ENCODE data around the gene OOSP1.
"Not testable (repeated sequence)": the region's sequence is repeated elsewhere in the genome, so short reads cannot be mapped to it uniquely, and the experiment has no call there.

OOSP1 gene, protein sequence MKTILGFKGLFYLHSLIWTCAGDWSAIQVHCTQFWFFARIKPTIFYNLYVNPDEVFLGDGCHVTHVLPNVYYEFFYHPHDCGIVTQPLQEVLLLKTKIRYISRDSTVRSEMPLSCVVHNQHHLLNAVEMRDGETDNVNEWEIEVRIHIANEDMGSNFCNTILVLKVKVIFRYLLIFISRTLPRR

DNA sequence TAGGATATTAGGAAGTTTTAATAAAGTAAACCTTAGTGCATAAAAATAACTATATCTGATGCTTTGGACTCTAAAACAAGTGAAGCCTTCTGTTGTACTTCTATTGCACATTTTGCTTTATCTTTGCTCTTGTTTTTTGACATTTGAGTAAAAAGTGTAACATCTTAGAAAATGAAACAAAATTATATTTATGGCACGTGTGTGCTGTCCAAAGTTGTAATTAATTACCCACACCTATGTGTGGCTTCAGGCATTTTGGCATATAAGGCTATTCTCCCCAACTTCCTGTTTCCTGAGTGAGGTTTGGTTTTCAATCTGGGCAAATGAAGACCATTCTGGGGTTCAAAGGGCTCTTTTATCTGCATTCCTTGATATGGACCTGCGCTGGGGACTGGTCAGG, at the start of gene OOSP1:
Gene OOSP1, plus strand, starts transcription at position 301 of the 400 bp plus-strand sequence. Its CDS starts 23 bp downstream, at position 324.
- no peak for DNase-seq (ENCODE audit: low read depth, low spot score)

DNA sequence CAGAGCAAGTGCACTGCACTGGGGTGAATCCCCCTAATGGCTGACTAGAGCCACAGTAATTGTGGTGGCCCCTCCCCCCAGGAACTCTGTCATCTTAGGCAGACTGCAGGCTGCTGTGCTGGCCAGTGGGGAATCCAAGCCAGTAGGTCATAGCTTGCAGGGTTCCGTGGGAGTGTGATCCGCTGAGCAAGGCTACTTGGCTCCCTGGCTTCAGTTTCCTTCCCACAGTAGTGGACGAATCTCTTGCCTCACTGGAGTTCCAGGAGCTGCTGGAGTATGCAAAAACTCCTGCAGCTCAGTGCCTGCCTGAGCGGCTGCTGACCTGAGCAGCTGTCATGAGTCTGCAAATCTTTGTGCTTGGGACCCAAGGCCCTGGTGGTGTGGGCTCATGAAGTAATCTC, 46.5 kb upstream of the OOSP1 start:
- DNase-seq (ENCODE audit: low read depth, low spot score), result no peak

DNA sequence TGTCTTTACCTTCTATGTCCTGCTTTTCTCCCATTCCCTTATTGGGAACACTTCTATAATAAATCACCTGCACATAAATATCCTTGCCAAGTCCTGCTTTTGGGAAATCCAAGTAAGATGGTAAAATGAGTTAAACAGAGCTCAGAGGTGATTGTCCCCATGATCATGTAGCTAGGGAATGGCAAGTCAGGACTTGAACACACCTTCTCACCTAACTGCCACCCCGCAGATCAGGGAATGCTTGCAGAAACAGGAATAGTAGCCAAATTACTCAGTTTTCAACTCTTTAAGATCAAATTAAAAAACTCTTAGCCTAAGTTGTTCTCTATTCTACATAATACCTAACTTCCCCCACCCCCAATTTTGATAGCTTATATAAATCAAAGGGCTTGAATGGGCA, 43.6 kb upstream of the OOSP1 start:
- DNase-seq (ENCODE audit: low read depth, low spot score), result no peak

DNA sequence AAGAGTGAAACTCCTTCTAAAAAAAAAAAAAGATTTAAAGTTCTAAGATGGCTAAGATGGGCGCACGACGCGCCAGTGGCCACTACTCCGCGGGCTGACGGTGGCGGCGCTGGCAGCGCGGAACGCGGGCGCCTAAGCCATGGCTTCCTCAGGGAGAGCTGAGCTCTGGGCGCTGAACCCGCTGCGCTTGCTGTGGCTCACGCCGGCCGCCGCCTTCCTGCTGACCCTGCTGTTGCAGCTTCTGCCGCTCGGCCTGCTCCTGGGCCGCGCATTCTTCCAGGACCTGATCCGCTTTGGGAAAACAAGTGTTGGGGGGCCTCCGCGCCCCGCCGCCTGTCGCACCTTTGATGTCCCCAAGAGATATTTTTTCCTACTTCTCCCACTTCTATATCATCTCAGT, 40.2 kb upstream of the OOSP1 start:
- DNase-seq (ENCODE audit: low read depth, low spot score), result no peak

DNA sequence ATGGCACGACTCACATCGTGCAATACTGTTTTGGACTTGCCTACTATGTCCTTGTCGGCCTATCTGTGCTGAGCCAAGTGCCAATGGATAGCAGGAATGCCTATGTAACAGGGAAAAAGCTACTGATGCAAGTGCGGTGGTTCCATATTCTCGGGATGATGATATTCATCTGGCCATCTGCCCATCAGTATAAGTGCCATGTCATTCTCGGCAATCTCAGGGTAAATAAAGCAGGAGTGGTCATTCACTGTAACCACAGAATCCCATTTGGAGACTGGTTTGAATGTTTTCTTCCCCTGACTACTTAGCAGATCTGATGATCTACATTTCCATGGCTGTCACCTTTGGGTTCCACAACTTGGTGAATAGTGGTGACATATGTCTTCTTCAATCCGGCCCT, 39.6 kb upstream of the OOSP1 start:
- DNase-seq (ENCODE audit: low read depth, low spot score), result no peak

DNA sequence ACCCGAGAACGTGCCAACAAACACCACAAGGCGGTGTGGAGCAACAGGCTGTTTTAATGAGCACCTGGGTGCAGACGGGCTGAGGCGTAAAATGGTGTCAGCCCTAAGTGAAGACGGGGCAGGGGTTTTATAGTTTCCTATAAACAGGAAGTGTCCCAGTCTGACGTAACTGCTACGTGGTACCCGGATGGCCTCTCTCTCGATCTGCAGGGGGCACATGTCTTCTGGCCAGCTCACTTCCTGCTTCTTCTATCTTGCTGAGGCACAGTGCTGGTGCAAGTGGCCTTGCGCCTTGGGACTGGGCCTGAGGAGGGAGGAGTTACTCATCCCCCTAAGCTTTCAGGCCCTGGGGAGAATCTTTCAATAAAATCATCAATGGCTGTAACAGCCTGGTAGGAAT, 38.7 kb upstream of the OOSP1 start:
- DNase-seq (ENCODE audit: low read depth, low spot score), result no peak

DNA sequence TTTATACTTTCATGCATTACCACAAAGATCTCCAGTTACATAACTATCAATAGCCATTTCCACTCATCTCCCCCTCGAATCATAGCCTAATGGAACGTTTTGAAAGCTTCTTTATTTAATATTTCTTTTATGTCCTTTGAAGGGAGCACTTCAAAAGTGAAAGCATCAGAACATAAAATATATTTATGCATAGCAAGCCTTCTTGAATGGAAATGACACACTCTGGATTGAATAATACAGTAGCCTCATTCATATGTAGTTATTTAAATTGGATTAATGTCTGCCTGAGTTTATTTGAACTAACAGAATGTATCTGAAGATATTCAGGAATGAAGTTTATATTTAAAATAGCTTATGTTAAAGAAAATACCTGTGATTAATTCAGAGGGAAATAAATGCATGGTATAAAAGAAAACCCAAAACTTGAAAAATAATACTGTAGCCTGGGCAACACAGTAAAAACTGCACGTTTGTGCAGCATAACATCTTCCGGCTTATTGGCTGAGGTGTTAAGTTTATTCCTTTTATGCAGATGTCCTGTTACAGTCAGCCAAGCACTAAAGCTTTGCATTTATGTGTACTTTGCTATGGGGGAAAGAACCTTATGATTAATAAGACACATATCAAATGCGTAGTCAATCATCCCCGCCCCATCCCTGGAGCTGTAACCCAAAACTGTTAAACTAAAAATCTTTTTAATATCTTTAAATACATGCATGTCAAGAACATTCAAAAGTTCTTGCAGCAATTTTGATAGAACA, 37.7 kb upstream of the OOSP1 start:
- no peak for DNase-seq (ENCODE audit: low read depth, low spot score)

DNA sequence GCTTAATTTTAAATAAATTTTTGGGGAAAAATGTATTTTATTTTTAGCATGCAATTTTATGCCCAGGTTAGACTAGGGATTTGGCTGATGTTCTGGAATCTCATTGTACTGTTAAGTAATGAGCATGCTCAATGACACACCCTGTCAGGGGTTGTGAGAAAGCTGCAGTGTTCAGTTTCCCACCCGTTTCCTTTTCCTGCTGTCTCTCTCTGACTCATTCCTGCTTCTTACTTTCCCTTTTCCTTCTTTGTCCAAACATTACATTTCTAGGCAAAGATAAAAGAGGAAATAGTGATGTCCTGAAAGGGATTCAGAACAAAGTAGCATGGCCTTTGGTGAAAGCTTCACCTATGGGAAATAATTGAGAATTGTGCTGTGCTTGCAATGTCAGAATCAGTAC, 36.9 kb upstream of the OOSP1 start:
- no peak for DNase-seq (ENCODE audit: low read depth, low spot score)

DNA sequence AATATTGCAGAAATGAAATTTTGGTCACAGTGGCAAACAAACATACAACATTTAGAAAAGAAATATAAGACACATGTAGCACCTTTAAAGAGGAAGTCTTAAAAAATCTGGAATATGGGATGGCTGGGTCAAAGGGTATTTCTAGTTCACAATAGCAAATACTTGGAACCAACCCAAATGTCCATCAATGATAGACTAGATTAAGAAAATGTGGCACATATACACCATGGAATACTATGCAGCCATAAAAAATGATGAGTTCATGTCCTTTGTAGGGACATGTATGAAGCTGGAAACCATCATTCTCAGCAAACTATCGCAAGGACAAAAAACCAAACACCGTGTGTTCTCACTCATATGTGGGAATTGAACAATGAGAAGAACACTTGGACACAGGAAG, 34.7 kb upstream of the OOSP1 start:
- not testable (repeated sequence) for DNase-seq (ENCODE audit: low read depth, low spot score)

DNA sequence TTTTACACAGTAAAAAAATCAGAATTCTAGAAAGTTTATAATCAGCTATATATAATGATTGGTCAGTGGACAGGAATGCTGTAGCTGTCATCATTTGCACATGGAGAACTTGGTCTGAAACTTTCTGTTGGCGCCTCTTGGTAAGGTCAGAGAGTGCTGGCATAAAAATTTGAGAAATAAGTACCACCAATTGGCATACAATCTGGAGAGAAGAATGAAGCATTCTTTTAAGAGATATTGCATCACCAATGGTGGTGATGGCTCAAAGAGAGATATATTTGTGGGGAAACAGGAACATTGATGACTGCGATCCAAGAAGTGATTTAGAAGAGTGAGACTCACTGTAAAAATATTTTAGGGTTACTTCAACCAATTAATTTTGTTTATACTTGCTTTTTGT, 19.8 kb upstream of the OOSP1 start:
- DNase-seq (ENCODE audit: low read depth, low spot score), result no peak

DNA sequence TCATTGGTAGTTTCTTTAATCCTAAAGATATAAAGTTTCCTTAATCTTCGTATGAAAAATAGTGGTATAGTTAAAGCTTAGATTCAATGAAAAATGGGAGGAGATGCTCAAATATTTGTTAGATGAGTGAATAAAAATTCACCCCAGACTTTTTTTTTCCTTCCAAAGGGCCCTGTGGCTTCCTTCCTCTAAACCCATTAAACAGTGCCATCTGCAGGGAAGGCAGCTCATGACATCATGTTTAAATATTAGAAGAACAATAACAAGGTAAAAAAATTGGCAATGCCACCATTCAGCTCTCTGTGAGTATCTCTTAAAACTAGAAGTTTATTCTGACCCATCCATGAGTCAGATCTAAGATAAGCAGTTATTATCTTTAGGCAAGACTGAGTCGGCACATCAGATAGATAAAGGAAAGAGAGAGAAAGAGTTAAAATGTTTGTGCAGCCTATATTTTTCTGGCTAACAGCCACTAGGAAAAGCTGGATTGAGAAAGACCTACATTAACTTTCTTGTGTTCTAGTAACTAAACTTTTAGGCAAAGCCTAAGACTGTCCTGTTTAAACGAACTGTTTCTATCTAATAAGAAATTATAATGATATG, 19.1 kb upstream of the OOSP1 start:
- no peak for DNase-seq (ENCODE audit: low read depth, low spot score)

DNA sequence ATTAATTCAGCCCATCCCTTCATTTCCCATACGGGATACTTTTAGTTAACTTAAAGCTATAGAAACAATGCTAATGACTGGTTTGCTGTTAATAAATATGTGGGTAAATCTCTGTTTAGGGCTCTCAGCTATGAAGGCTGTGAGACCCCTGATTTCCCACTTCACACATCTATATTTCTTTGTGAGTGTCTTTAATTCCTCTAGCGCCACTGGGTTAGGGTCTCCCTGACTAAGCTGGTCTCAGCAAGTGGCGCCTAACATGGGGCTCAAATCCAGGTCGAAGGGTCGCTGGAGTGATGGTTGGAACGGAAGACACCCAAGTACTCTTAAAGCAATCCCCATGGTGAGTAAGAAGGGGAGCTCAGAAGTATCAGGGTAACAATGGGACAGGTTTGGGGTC, 14.4 kb upstream of the OOSP1 start:
- no peak for DNase-seq (ENCODE audit: low read depth, low spot score)

DNA sequence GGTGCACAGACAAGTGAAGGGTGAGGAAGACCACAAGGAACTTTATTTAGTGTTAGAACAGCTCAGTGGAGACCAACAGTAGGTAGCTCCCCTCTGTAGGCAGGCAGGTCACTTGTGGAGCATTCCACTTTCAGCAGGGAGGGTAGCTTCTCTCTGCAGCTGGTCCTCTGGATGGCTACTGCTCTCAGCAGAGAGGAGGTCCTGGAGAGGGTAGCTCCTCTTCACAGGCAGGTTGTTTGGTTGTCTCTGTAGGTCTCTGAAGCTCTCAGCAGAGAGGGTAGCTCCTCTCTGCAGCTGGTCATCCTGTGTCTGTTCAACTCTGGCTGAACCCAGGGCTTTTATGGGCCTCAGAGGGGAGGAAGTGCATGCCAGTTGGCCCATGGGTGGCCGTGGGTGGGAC, 6.5 kb upstream of the OOSP1 start:
- no peak for DNase-seq (ENCODE audit: low read depth, low spot score)

DNA sequence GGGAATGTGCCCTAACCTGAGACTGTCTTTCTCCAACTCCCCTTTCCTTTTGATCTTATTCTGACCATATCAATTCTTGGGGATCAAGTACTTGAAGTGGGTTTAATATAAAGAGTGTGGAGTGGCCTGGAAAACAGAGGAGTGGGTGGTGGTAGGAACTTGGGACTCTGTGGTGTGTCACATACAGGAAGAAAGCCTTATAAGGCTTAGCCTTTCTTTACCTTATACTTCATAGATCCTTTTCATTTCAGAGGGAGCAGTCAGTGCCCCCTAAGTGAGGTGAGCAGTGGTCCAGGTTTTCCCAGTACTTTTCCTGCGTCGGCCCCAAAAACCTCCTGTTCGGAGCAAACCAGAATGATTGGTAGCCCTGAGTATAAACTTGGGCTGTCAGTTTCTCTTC, 486 bp downstream of the OOSP1 start:
- no peak for DNase-seq (ENCODE audit: low read depth, low spot score)

DNA sequence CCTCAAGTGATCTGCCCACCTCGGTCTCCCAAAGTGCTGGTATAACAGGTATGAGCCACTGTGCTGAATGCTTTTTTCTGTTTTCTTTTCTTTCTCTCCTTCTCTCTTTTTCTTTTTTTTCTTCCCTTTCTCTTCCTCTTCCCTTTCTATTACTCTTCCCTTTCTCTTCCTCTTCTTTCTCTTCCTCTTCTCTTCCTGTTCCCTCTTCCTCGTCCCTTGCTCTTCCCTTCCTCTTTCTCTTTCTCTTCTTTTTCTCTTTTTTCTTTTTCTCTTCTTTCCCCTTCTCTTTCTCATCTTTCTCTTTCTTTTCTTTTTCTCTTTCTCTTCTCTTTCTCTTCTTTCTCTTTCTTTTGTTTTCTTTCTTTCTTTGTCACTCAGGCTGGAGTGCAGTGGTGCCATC, 1.2 kb downstream of the OOSP1 start:
- DNase-seq (ENCODE audit: low read depth, low spot score), result no peak

DNA sequence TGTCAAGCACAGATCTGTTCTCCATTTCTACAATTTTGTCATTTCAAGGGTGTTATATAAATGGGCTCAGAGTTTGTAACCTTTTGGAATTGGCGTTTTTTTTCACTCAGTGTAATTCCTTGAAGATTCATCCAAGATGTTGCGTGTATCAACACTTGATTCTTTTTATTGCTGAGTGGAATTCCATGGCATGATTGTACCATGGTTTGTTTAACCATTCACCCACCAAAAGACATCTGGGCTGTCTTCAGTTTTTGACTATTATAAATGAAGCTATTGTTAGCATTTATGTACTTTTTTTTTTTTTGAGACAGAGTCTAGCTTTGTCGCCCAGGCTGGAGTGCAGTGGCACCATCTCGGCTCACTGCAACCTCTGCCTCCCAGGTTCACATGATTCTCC, 2.9 kb downstream of the OOSP1 start:
- no peak for DNase-seq (ENCODE audit: low read depth, low spot score)

DNA sequence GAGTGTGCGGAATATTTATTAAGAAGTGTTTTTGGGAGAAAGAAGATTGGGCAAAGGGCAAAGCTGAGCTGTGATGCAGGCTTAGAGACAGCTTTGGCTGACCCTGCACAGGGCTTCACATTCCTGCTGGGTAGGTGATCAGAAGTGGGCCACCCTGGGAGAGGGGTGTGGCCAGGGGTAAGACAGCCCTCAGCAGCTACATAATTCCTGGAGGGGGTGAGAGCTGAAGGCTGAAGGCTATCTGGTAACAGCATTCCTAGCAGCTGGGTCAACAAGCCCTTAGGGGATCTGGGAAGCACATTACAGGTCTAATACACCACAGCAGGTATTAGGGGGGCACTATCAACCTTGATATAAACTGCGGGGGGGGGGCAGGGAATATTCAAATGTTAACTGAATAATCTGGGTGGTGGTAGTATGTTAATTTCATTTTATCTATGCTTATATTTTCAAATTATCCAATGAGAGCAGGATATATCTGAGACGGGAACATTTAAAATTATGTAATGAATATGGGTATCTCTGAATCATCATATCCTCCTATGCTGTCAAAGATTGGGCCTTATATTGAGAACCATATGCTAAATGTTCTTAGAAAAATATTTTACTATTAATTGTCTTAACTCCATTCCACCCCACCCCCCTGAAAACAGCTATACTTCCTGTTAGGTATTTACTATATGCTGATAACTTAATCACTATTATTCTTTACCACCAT, 5.9 kb downstream of the OOSP1 start:
- DNase-seq (ENCODE audit: low read depth, low spot score), result no peak

DNA sequence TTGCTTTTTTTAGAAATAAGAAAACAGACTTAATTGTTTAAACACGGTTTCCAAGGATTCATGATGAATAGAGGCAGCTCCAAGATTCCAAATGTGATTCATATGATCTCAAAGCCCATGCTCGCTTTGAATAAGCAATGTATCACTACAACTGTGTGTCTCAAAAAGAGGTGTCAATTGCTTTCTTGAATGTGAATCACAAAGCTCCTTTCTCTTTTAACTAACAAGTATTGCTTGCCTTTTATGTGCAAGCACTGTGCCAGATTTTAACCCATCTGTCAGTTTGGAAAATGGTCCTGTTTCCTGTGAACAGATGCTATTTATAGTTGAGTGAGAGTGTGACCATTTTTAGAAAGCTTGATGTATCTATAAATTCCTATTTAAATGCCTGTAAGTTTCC, 6.5 kb downstream of the OOSP1 start:
- no peak for DNase-seq (ENCODE audit: low read depth, low spot score)

DNA sequence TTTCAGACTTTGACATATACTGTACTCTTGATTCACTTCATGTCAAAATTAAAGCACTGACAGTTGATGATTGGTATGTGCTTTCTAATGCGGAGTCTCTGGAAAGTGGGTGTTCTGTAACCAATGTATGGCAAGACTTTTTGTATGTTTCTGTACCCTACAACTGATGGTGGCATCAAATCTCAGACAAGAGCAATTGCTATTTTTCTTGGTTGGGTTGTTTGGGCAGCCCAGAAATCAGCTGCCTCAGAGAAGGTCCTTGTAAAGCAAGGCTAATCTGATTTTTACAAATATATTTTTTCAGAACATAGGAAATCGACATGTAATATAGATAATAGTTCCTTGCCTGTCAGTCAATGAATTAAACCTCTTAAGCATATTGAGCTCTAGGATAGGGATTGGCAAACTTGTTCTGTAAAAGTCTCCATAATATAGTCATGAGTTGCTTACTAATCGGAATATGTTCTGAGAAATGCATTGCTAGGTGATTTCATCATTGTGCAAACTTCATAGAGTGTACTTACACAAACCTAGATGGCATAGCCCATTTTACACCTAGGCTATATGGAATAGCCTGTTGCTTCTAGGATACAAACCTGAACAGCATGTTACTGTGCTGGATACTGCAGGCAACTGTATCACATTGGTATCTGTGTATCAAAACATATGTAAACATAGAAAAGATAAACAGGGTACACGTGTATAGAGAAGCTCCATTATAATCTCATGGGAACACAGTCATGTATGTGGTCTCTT, 15.4 kb downstream of the OOSP1 start:
- no peak for DNase-seq (ENCODE audit: low read depth, low spot score)

DNA sequence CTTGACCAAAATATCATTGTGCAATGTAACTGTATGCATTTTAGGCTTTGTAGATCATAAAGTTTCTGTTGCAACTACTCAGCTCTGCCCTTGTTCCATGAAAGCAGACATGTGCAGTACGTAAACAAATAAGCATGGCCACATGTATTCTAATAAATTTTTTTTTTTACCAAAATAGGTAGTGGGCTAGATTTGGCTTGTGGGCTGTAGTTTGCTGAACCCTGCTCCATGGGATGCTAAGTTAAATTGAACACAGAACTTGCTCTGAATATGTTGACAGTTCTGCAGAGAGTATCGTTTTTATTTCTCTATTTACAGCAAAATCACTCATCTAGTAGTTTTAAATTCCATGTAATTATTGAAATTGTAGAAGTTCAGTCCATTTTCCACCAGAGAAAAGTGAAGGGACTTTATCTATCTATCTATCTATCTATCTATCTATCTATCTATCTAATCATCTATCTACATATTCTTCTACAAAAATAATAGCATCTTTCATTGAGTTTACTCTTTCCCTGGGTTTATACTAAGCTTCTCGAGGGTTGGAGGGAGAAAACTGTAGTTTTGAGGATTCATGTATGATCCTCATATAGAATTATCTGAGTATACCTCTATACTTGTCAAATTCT, 16.1 kb downstream of the OOSP1 start:
- DNase-seq (ENCODE audit: low read depth, low spot score), result no peak

DNA sequence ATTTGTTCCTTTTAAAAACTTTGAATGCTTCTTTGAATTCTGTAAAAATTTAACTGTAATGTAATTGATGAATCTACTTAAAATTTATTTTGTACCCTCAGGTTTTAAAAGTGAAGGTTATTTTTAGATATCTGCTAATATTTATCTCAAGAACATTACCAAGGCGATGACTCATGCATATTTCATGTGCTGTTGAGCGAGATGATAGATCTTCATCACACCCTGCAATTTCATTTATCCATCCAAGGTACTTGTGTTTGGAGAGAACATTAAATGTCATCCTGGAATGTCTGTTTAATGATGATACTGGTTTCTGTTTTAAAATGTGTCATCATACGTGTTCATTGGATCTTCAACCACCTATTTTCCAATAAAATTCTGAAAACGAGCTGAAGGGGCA, 18.9 kb downstream of the OOSP1 start:
- DNase-seq (ENCODE audit: low read depth, low spot score), result no peak

All from activated CD4-positive, CD25-positive, alpha-beta regulatory T cell treated with anti-CD3 and anti-CD28 coated beads, Interleukin-2, amount 50 U/mL, for 16 hours (primary cell).